CD4-positive, alpha-beta T cell treated with Interferon alpha-2 for 1 hour (primary cell): ENCODE data around the gene TADA3.

Source experiments
- DNase-seq, 2 donors: peaks; one replicate each; pipeline ENCODE4 v3.0.0-alpha.2; 2020 to 2022

Gene TADA3

GRCh38 chr3:9809615-9810432 lies 17.6 kb upstream of the TADA3 start, which contains the start of gene TTLL3:
TTLL3 (plus strand) TSS chr3:9810262; CDS start chr3:9810662, 400 bp downstream.
- DNase-seq = peak; percentile 41 to 46

GRCh38 chr3:9809239-9809614 lies 17.0 kb upstream of the TADA3 start:
- no peak for DNase-seq

GRCh38 chr3:9808345-9809037 lies 16.2 kb upstream of the TADA3 start:
- peak; percentile 40 to 60 for DNase-seq

- DNase-seq = no peak
Observed at GRCh38 chr3:9807981-9808344, 15.7 kb upstream of the TADA3 start.

- no peak for DNase-seq
Observed at GRCh38 chr3:9806688-9807589, 14.7 kb upstream of the TADA3 start.

GRCh38 chr3:9806137-9806536 lies 13.9 kb upstream of the TADA3 start:
- DNase-seq = no peak

GRCh38 chr3:9804996-9805395 lies 12.7 kb upstream of the TADA3 start:
- DNase-seq = no peak

- no peak for DNase-seq
Observed at GRCh38 chr3:9803494-9803893, 11.2 kb upstream of the TADA3 start.

- DNase-seq = no peak
Observed at GRCh38 chr3:9800529-9800928, 8.3 kb upstream of the TADA3 start.

- DNase-seq = no peak
Observed at GRCh38 chr3:9797196-9797945, 5.1 kb upstream of the TADA3 start.

GRCh38 chr3:9795207-9795606 lies 2.9 kb upstream of the TADA3 start:
- DNase-seq = peak in 1 of 2 donors; percentile 18

- no peak for DNase-seq
Observed at GRCh38 chr3:9794400-9794799, 2.1 kb upstream of the TADA3 start.

GRCh38 chr3:9793161-9793781 lies 998 bp upstream of the TADA3 start:
- peak; percentile 33 to 36 for DNase-seq

GRCh38 chr3:9791790-9792404 lies 376 bp downstream of the TADA3 start:
- no peak for DNase-seq

- DNase-seq = no peak
Observed at GRCh38 chr3:9791127-9791526, 1.1 kb downstream of the TADA3 start.

- peak in 1 of 2 donors; percentile 15 for DNase-seq
Observed at GRCh38 chr3:9787714-9788113, 4.6 kb downstream of the TADA3 start.

GRCh38 chr3:9786825-9787669 lies 5.2 kb downstream of the TADA3 start:
- peak in 1 of 2 donors; percentile 15 for DNase-seq

GRCh38 chr3:9786209-9786739 lies 6.0 kb downstream of the TADA3 start:
- DNase-seq = no peak

- no peak for DNase-seq
Observed at GRCh38 chr3:9785602-9786001, 6.7 kb downstream of the TADA3 start.

GRCh38 chr3:9784965-9785364 lies 7.3 kb downstream of the TADA3 start:
- no peak for DNase-seq
